T-helper 1 cell (primary cell): Measurements from ENCODE around the gene UTP15.

ENCODE experiments used
- DNase-seq, 5 donors: peaks; one replicate each; pipeline ENCODE4 v3.0.0-alpha.2; 2012 to 2020
- total RNA-seq, 4 donors: gene quantifications; one replicate each; lab custom pipeline; 2026; lab: John Stamatoyannopoulos, UW

Gene UTP15, protein sequence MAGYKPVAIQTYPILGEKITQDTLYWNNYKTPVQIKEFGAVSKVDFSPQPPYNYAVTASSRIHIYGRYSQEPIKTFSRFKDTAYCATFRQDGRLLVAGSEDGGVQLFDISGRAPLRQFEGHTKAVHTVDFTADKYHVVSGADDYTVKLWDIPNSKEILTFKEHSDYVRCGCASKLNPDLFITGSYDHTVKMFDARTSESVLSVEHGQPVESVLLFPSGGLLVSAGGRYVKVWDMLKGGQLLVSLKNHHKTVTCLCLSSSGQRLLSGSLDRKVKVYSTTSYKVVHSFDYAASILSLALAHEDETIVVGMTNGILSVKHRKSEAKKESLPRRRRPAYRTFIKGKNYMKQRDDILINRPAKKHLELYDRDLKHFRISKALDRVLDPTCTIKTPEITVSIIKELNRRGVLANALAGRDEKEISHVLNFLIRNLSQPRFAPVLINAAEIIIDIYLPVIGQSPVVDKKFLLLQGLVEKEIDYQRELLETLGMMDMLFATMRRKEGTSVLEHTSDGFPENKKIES
- 28.9 to 46.7 (median 36.6) reads per million in 4 donors for total RNA-seq

- peak; percentile 95 to 99 (median 97) for DNase-seq
Measured at GRCh38 chr5:73565139-73565968, at the start of gene UTP15, which contains the start of gene ANKRA2. Gene UTP15 (plus strand): TSS chr5:73565743. CDS start chr5:73567345, 1,602 bp downstream. Gene ANKRA2 (minus strand): TSS chr5:73565639. CDS start chr5:73562881, 2,758 bp downstream.

GRCh38 chr5:73519531-73520283, 45.8 kb upstream of the UTP15 start:
- peak; percentile 9 to 81 (median 45) for DNase-seq

- DNase-seq, result no peak
Measured at GRCh38 chr5:73522989-73523388, 42.6 kb upstream of the UTP15 start.

GRCh38 chr5:73523861-73524260, 41.7 kb upstream of the UTP15 start:
- no peak for DNase-seq

DNA sequence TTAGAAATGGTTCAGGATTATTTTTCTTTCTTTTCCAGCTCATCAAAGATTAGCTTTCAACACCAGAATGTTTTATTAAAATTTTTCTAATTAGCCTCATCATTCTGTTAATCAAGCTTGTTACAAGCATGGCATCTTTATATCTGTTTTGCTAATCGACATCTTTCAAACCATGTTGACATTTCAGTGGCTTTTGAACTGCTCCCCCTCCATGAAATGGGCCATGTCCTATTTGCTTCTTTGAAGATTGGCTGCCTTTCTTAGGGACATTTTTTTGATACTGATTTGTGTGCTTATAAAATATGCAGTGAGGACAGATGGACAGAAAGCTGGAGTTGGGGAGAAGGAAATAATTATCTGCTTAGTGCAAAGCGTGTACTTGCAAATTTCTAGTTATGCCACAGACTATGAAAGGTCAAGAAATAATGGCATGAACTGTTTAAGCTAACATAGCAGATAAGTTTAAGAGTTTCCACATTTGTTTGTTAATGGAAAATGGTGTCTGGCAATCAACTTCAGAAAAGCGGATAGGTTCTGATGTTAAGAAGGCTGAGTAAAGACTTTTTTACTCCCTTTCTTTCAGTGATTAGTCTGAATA, 39.8 kb upstream of the UTP15 start:
- DNase-seq, result no peak

- DNase-seq, result no peak
Measured at GRCh38 chr5:73528248-73528647, 37.3 kb upstream of the UTP15 start.

DNA sequence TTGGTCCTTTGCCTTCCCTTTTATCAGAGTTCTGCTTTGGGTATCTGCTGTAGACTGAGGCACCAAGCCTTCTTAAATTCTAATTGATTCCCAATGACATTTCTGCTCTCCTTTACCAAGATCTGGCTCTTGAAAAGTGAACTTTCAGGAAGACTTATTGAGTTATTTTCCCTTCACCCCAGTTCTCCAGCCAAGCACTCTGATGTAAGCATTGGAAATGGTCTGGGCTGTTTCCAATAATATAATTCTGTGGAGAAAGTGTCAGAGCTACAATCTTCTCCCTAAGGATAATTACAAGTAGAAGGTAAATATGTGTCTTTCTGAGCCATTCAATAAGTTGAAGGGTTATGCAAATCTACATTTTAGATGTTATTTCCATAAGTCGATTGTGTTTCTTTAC, 36.5 kb upstream of the UTP15 start:
- DNase-seq, result no peak

DNA sequence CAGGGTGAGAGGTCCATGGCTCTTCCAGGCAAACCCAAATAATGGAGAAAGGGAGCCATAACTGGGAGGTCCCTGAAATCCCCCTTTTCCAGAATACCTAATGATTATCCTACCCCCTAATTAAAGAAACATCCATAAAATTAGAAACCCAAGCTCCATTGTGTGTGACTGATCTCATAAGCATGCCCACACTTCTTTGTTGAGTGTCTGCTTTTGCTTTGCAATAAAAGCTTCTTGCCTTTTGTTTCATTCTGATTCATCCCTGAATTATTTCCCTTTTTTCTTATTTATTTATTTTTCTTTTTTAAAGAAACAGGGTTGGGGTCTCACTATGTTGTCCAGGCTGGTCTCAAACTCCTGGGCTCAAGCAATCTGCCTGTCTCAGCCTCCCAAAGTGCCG, 34.2 kb upstream of the UTP15 start:
- no peak for DNase-seq

DNA sequence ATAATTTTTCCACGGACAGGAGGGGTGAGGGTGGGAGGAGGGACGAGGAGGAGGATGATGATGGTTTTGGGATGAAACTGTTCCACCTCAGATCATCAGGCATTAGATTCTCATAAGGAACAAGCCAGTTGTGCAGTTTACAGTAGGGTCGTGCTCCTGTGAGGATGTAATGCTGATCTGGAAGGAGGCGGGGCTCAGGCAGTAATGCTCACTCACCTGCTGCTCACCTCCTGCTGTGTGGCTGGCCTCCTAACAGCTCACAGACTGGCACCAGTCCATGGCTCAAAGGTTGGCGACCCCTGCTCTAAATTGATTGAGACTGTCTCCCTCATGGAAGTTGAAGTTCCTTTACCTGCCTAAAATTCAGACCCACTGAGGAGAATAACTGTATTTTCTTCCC, 33.3 kb upstream of the UTP15 start:
- DNase-seq, result no peak

GRCh38 chr5:73534011-73534644, 31.4 kb upstream of the UTP15 start:
- no peak for DNase-seq

GRCh38 chr5:73534971-73535370, 30.6 kb upstream of the UTP15 start:
- no peak for DNase-seq

GRCh38 chr5:73539730-73540129, 25.8 kb upstream of the UTP15 start:
- DNase-seq, result no peak

- no peak for DNase-seq
Measured at GRCh38 chr5:73540192-73540591, 25.4 kb upstream of the UTP15 start.

GRCh38 chr5:73542020-73542419, 23.5 kb upstream of the UTP15 start:
- DNase-seq, result no peak

GRCh38 chr5:73544429-73545402, 20.8 kb upstream of the UTP15 start:
- DNase-seq, result no peak

DNA sequence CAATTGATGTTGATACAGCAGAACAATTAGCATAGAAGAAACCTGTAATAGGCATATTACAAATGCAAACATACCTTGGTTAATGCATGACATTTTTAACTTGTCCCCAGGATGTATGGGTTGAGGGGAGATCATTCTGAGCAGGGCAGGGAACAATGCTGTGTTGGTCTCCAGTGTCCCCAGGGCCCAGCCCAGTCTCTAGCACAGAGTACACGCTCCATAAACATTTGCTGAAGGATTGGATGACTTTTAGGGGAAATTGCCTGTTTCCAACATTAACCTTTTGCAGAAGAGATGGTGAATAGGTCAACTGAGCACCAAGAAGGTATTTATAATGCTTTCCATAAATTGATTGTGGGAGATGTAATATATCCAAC, 20.2 kb upstream of the UTP15 start:
- DNase-seq, result no peak

- no peak for DNase-seq
Measured at GRCh38 chr5:73550016-73550415, 15.5 kb upstream of the UTP15 start.

- no peak for DNase-seq
Measured at GRCh38 chr5:73552642-73553041, 12.9 kb upstream of the UTP15 start.

- DNase-seq, result no peak
Measured at GRCh38 chr5:73558950-73559349, 6.6 kb upstream of the UTP15 start.

- DNase-seq, result no peak
Measured at GRCh38 chr5:73564018-73564417, 1.5 kb upstream of the UTP15 start.

- DNase-seq, result peak in 2 of 5 donors; percentile 7 to 17
Measured at GRCh38 chr5:73564675-73565074, 868 bp upstream of the UTP15 start.
